ENCODE results near the gene TMEM59L.

The TMEM59L gene

DNA sequence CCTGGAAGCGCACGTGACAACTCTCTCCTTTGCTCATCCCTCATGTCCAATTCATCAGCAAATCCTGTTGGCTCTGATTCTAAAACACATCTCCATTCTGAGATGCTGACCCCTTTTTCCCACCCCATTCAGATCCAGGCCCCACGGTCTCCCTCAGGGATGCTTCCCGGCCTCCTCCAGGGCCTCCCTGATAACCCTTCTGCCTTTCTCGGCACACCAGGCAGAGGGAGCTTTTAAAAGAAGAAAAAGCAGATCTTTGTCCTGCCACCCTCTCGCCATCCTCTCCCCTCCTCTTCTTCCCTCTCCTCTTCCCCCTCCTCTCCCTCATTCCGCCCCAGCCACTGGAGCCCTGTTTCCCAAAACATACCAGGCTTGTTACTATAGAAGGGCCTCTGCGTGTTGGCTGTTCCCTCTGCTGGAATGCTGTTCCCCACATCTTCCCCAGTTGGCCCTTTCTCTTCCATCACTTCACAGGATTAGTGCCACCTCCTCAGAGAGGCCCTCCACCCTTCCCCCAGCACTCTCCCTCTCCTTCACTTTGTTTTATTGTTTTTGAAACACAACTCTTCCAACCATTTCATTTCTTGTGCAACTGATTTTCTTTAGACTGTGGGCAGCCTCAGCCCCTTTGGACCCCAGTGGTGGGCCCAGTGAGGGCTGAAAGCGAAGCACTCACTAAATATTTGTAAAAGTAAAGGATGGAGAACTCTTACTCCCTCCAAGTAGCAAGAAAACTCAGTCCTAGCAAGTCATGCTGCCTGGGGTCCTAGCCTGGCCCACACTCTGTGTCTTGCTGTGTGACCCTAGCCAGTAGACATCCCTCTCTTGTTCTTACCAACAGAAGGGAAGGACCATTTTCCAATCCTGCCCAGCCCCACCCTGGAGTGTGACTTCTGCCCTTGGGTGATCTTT is 3.6 kb upstream of the TMEM59L start:
- DNase-seq (ENCODE audit: low spot score): no peak

GRCh38 chr19:18609717-18610051 is 3.0 kb upstream of the TMEM59L start:
- DNase-seq (ENCODE audit: low spot score): no peak

GRCh38 chr19:18610245-18610555 is 2.5 kb upstream of the TMEM59L start:
- no peak for DNase-seq (ENCODE audit: low spot score)

GRCh38 chr19:18610556-18611326 is 1.9 kb upstream of the TMEM59L start:
- peak; percentile 67 for DNase-seq (ENCODE audit: low spot score)

DNA sequence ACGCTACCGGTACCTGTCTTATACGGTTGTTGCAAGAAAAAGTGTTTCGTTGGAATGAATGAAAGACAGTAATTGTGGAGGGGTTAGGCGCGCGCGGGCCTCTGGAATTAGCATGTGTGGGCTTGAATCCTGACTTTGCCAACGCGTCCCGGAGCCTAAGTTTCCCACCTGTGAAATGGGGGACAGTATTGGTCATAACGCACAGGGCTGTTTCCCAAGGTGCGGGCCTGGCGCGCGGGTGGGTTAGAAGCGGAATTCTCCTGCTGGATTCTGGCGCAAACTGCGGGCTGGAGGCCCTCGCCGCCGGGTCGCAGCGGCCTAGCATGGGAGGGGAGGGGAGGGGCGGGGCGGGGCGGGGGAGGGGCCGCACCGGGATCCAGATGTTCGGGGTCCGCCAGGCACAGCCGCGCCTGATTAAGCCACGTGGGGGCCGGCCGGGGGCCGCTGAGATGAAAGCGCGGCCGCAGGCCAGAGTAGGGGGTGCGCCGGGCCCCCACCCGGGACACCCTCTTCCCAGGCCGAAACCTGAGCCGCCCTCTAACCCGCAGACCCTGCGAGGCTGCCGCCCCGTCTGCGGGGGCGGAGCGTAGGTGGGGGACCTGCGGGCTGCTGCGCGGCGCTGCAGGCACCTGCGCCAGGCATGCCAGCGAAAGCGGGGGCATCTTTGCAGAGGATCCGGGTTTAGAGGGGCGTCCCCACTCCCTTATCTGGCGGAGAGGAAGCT is 1.2 kb upstream of the TMEM59L start:
- peak; percentile 75 for DNase-seq (ENCODE audit: low spot score)

GRCh38 chr19:18612051-18612771 is 459 bp upstream of the TMEM59L start:
- DNase-seq (ENCODE audit: low spot score): peak; percentile 52

- peak; percentile 60 for DNase-seq (ENCODE audit: low spot score)
These were observed 1.0 kb downstream of the TMEM59L start for GRCh38 chr19:18613589-18614234.

GRCh38 chr19:18616023-18616422 is 3.4 kb downstream of the TMEM59L start:
- DNase-seq (ENCODE audit: low spot score): no peak

GRCh38 chr19:18617562-18617961 is 4.9 kb downstream of the TMEM59L start:
- DNase-seq (ENCODE audit: low spot score): no peak

- DNase-seq (ENCODE audit: low spot score): no peak
These were observed 5.6 kb downstream of the TMEM59L start for GRCh38 chr19:18618236-18618635.

DNA sequence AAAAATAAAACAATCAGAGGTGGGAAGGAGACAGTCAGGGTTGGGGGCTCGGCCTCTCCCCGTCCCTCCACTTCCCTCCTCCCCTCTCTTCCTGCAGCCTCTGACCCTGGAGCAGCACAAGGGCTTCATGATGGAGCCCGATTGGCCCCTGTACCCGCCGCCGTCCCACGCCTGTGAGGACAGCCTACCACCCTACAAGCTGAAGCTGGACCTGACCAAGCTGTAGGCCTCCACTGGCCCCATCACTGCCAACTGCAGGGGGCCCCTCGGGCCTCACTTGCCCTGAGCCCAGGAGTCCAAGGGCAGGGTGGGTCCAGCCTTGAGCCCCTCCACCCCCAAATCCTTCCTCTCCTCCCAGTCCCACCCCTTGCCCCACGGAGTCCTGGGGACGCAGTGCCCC is 7.6 kb downstream of the TMEM59L start:
- DNase-seq (ENCODE audit: low spot score): no peak

- DNase-seq (ENCODE audit: low spot score): no peak
These were observed 8.2 kb downstream of the TMEM59L start for GRCh38 chr19:18620902-18621301.

DNA sequence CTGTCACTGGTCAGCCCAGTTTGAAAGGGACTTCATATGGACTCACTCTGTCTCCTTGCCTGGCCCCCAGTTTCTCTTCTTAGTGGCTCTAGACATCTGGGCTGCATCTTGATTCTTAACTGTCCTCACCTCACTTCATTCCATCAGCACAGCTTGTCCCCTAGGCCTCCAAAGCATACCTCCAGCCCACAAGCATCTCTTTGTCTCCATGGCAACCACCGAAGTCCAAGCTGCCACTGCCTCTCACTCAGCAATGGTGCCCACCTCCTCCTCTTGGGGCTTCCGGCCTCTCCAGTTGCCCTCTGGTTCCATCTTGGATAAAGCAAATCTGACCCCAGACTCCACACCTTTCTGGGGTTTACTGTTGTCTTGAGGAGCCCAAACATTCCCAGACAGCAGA is 14.2 kb downstream of the TMEM59L start:
- peak; percentile 49 for DNase-seq (ENCODE audit: low spot score)

GRCh38 chr19:18629166-18630088 is 16.8 kb downstream of the TMEM59L start:
- DNase-seq (ENCODE audit: low spot score): peak; percentile 53

- no peak for DNase-seq (ENCODE audit: low spot score)
These were observed 20.7 kb downstream of the TMEM59L start for GRCh38 chr19:18633321-18633720.

DNA sequence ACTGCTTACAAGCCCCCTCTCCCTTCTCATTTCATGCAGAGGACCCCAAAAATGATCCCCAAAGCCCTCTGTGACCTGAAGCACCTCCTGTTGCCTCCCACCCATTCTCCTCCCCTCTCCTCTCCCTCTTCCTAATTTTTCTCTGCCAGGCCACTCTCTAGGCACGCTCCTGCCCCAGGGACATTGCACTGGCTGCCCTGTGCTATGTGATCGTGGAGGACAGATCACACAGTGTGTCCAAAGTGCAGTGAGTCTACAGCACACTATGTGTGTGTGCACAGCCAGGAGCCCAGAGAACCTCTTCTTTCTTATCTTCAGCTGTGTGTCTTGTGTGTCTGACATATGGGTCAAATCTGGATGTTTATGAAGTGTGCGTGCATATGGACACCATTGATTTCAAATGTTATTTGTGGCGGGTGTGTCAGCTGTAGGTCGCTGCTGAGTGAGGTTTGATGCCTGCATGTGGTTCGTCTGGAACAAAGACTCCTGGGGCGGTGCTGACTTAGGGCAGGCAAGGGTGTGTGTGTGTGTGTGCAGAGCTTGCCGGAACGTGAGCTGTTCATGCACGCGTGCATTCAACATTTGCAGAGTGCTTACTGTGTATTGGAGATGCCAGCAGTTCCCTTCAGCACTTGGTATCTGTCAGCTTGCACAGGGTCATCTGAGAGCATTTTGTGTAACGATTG is 22.1 kb downstream of the TMEM59L start:
- DNase-seq (ENCODE audit: low spot score): no peak

GRCh38 chr19:18635831-18636182 is 23.1 kb downstream of the TMEM59L start:
- DNase-seq (ENCODE audit: low spot score): no peak

- DNase-seq (ENCODE audit: low spot score): peak; percentile 100
These were observed 23.7 kb downstream of the TMEM59L start for GRCh38 chr19:18636183-18636968.

DNA sequence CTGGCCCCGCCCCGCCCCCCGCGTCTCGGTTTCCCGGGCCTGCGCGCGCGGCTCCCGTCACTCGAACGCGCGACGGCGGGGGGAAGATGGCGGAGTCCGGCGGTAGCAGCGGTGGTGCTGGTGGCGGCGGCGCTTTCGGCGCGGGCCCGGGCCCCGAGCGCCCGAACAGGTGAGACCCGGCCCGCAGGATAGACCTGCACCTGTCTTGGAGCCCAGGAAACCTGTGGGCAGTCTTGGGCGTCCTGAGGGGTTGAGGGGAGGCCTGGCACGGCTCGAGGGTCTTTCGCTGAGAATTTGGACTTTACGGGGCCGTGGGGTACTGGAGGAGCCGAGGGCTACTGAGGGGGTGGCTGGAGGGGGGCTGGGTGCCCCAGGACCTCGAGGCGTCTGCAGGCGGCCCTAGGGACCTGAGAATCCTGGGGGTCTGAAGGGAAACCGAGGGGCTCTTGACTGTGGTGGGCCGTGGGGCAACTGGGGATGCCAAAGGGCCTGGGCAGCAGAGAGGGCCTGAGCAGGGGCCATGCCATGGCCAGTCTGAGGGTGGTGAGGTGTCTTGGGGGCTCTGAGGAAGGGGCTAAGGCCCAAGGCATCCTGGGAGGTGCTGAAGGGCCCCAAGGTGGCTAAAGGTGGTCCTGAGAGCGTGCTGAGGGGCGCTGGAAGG is 24.4 kb downstream of the TMEM59L start, which contains the start of gene KLHL26:
KLHL26 (plus strand) TSS at position 60 of the 661 bp plus-strand sequence; CDS start at position 87, 27 bp downstream.
- no peak for DNase-seq (ENCODE audit: low spot score)

Measured in ecto neural progenitor cell (in vitro differentiated cells).